GM08714 (cell line): Measurements from ENCODE around the gene PHYH.
"Not testable (repeated sequence)": the region's sequence is repeated elsewhere in the genome, so short reads cannot be mapped to it uniquely, and the experiment has no call there.

Source experiments
- H3K4me3 ChIP-seq: fragments of 200-500 bp; sonication (Bioruptor generic); 2 replicates; pipeline ENCODE4 v1.5.1; 2014; ENCODE audit warnings: mild to moderate bottlenecking, low read length, inconsistent platforms
- ZNF274 ChIP-seq: IDR thresholded peaks from 2 replicates; pipeline ENCODE4 v1.6.1; 2012; ENCODE audit warnings: mild to moderate bottlenecking, low read depth, low read length

The PHYH gene

GRCh38 chr10:13331646-13332045, 31.8 kb upstream of the PHYH start:
- H3K4me3 ChIP-seq, result no peak overlapping the region
- no peak for TF ChIP-seq ZNF274

DNA sequence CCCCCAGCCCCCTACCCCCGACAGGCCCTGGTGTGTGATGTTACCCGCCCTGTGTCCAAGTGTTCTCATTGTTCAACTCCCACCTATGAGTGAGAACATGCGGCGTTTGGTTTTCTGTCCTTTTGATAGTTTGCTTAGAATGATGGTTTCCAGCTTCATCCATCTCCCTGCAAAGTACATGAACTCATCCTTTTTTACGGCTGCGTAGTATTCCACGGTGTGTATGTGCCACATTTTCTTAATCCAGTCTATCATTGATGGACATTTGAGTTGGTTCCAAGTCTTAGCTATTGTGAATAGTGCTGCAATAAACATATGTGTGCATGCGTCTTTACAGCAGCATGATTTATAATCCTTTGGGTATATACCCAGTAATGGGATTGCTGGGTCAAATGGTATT, 31.1 kb upstream of the PHYH start:
- H3K4me3 ChIP-seq, result not testable (repeated sequence)

GRCh38 chr10:13329565-13329964, 29.7 kb upstream of the PHYH start:
- no peak overlapping the region for H3K4me3 ChIP-seq
- TF ChIP-seq ZNF274, result no peak

- no peak overlapping the region for H3K4me3 ChIP-seq
- TF ChIP-seq ZNF274, result no peak
Measured at GRCh38 chr10:13328613-13329012, 28.7 kb upstream of the PHYH start.

DNA sequence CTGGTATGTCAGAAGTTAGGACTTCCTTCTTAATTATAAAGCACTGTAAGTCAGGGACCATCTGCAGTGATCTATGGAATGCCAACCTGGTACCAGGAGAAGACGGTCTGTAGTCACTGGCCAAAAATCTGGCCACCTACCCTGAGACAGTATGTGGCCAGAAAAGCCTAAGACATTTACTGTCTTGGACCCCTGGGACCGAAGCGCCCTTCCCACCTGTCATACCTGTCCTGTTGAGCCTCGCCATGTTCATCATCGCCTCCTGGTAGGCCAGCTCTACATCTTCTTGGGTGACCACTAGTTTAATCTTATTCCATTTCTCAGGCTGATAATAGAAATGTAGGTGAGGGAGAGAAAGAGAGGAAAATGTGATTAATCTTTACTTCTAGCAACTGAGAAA, 28.3 kb upstream of the PHYH start:
- no peak overlapping the region for H3K4me3 ChIP-seq
- no peak for TF ChIP-seq ZNF274

GRCh38 chr10:13327534-13327933, 27.7 kb upstream of the PHYH start:
- TF ChIP-seq ZNF274, result no peak
- no peak overlapping the region for H3K4me3 ChIP-seq

DNA sequence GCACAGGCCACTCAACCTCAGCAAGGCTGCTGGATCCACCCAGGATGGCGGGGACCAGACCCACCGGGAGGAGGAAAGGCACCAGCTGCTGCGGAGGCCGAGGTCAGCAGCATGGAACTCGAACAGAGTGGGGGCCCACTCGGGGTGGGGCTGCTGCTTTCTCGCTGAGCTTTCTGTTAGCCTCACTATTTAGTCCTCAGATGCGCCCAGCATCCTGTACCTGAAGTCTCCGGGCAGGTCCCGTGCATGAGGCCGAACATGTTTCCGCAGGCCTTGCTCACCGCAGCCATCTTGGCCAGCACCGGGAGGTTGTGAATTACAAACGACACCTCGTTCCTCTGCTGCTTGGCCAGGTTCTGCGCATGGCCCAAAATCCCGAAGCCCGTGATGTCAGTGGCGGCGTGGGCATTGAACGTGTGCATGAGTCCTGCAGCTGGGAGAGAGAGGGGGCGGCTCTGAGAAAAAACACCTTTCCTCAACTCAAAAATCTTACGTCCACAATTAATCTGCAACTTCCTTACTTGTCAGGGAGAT, 22.8 kb upstream of the PHYH start:
- H3K4me3 ChIP-seq, result no peak overlapping the region
- TF ChIP-seq ZNF274, result no peak

GRCh38 chr10:13321576-13321975, 21.7 kb upstream of the PHYH start:
- H3K4me3 ChIP-seq, result no peak overlapping the region

GRCh38 chr10:13319166-13319565, 19.3 kb upstream of the PHYH start:
- TF ChIP-seq ZNF274, result no peak
- no peak overlapping the region for H3K4me3 ChIP-seq

More at GRCh38 chr10:13321576-13321975, 21.7 kb upstream of the PHYH start:
- TF ChIP-seq ZNF274, result no peak

GRCh38 chr10:13317474-13317873, 17.6 kb upstream of the PHYH start:
- no peak for TF ChIP-seq ZNF274

DNA sequence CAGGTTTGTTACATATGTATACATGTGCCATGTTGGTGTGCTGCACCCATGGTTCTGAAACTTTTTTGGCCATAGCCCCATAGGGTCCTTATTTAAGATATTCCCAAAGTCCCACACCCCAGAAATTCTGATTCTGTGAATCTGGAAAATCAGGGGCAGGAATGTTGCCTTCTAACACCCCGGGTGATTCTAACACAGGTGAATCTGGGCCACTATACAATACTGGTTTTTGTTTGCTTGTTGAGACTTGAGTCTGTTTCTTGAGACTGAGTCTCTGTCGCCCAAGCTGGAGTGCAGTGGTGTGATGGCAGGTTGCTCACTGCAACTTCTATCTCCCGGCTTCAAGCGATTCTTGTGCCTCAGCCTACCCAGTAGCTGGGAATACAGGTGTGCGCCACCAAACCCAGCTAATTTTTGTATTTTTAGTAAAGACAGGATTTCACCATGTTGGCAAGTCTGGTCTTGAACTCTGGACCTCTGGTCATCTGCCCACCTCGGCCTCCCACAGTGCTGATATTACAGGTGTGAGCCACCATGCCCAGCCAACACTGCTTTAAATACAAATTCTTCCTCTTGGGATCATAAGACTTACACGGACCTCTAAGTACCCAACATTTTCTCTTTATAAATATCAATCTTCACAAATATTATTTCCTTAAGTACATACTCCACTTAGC, 16.9 kb upstream of the PHYH start:
- H3K4me3 ChIP-seq, result no peak overlapping the region
- no peak for TF ChIP-seq ZNF274

More at GRCh38 chr10:13317474-13317873, 17.6 kb upstream of the PHYH start:
- no peak overlapping the region for H3K4me3 ChIP-seq

- no peak overlapping the region for H3K4me3 ChIP-seq
- no peak for TF ChIP-seq ZNF274
Measured at GRCh38 chr10:13315361-13315760, 15.5 kb upstream of the PHYH start.

DNA sequence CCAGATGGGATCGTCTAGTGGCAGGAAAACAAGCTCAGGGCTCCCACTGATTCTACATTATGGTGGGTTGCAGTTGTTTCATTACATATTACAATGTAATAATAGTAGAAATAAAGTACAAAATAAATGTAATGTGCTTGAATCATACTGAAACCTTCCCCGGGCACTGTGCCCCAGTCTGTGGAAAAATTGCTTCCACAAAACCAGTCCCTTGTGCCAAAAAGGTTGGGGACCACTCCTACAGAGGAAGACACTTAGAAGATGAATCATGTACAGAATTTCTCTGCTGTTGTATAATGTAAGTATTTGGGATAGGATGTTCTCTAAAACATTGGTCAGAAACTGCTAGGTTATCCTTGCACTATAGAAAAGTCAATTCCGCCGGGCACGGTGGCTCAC, 11.3 kb upstream of the PHYH start:
- no peak for TF ChIP-seq ZNF274
- H3K4me3 ChIP-seq, result no peak overlapping the region

- no peak overlapping the region for H3K4me3 ChIP-seq
- no peak for TF ChIP-seq ZNF274
Measured at GRCh38 chr10:13310518-13311176, 10.8 kb upstream of the PHYH start.

DNA sequence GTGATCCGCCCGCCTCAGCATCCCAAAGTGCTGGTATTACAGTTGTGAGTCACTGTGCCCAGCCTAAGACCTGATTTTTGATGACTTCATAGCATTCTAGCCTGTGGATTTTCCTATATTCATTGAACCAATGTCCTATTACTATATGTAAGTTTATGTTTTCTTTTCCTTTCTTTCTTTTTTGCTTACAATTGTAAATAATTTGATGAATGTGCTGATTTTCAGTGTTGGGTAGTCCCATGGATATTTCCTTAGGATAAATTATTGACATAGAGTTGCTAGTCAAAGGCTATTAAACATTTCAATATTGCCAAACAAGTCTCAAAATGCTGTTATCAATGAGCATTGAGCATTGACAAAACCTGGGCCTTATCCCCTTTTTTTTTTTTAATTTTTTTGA, 9.9 kb upstream of the PHYH start:
- H3K4me3 ChIP-seq, result no peak overlapping the region
- no peak for TF ChIP-seq ZNF274

DNA sequence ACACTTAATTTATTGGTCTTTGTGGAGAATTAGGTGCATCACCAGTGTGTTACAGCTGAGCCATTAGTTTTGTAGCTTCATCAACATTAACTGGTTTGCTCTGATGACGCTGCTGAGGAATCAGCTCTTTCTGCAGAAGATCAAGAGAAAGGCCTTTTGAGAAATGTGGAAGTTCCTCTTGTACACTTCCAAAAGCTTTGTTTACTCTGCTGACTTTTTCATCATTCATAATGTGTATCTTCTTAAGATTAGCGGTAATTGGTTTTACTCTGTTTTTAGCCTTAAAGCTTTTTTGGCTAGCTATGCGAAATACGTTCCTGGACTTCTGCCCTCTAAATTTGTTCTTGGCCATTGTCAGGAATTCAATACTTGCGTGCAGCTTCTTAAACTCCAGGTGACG, 8.2 kb upstream of the PHYH start:
- TF ChIP-seq ZNF274, result no peak
- no peak overlapping the region for H3K4me3 ChIP-seq

- no peak for TF ChIP-seq ZNF274
- H3K4me3 ChIP-seq, result no peak overlapping the region
Measured at GRCh38 chr10:13306103-13306502, 6.2 kb upstream of the PHYH start.
